GM23338 (cell line): ENCODE data around the gene MFSD2A.

Experiments
- CREB1 ChIP-seq: fragments of 250-450 bp; sonication (Bioruptor Pico); IDR thresholded peaks from 2 replicates; pipeline ENCODE4 v1.5.0; 2020; ENCODE audit warnings: low read depth, mild to moderate bottlenecking, moderate library complexity
- EZH2 ChIP-seq: fragments of 200-600 bp; sonication (generic); IDR thresholded peaks from one replicate; pipeline ENCODE4 v1.8.0; 2017; ENCODE audit warnings: antibody characterized with exemption, mild to moderate bottlenecking, low read depth; ENCODE audit not compliant: unreplicated experiment
- EZH2phosphoT487 ChIP-seq: fragments of 200-600 bp; sonication (generic); IDR thresholded peaks from one replicate; pipeline ENCODE4 v1.8.1; 2018; ENCODE audit warnings: antibody characterized with exemption; ENCODE audit not compliant: unreplicated experiment
- JUNB ChIP-seq: IDR thresholded peaks from one replicate; pipeline ENCODE4 v1.6.1; 2016; ENCODE audit warnings: antibody characterized with exemption; ENCODE audit not compliant: unreplicated experiment
- NANOG ChIP-seq: IDR thresholded peaks from 2 replicates; pipeline ENCODE4 v1.6.1; 2016; ENCODE audit warnings: antibody characterized with exemption, borderline replicate concordance
- POLR2AphosphoS5 ChIP-seq: IDR thresholded peaks from 2 replicates; pipeline ENCODE4 v1.6.1; 2016; ENCODE audit warnings: antibody characterized with exemption, low read depth
- STAT1 ChIP-seq: IDR thresholded peaks from one replicate; pipeline ENCODE4 v1.6.1; 2016; ENCODE audit warnings: antibody characterized with exemption; ENCODE audit not compliant: unreplicated experiment
- ZNF114 ChIP-seq: fragments of 250-450 bp; sonication (Bioruptor Pico); IDR thresholded peaks from 2 replicates; pipeline ENCODE4 v1.5.0; 2020; ENCODE audit warnings: mild to moderate bottlenecking, moderate library complexity
- ZNF331 ChIP-seq: fragments of 250-450 bp; sonication (Bioruptor Pico); IDR thresholded peaks from 2 replicates; pipeline ENCODE4 v1.5.0; 2020; ENCODE audit warnings: low read depth, mild to moderate bottlenecking, moderate library complexity
- TF ChIP-seq, protein P1 (sequence below): IDR thresholded peaks from 2 replicates; pipeline ENCODE4 v1.6.1; 2016; ENCODE audit warnings: antibody characterized with exemption
- TF ChIP-seq, protein P2 (sequence below), 2 experiments: fragments of 200-600 bp in 1 of 2; sonication (generic) in 1 of 2; conservative IDR thresholded peaks; 2 replicates each; pipeline versions ENCODE4 v1.5.1 to v1.6.1; 2016 to 2017; ENCODE audit warnings: antibody characterized with exemption in 2 of 2, low read depth in 2 of 2, mild to moderate bottlenecking in 2 of 2, moderate library complexity in 1 of 2
- TF ChIP-seq, protein P3 (sequence below): IDR thresholded peaks from one replicate; pipeline ENCODE4 v1.6.1; 2018; ENCODE audit warnings: antibody characterized with exemption; ENCODE audit not compliant: unreplicated experiment

DNA sequence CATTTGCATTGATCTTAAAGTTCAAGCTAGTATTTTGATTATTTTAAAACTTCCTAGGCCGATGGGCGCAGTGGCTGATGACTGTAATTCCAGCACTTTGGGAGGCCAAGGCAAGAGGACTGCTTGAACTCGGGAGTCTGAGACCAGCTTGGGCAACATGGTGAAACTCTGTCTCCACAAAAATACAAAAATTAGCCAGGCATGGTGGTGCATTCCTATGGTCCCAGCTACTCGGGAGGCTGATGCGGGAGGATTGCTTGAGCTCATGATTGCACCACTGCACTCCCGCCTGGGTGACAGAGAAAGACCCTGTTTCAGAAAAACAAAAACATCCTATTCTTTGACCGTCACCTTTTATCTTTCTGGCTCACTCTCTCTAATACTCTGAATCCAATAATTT is 30.0 kb downstream of the MFSD2A start:
- no peak for TF ChIP-seq CREB1 (CRISPR knock-in tag)
- TF ChIP-seq, protein P1, sequence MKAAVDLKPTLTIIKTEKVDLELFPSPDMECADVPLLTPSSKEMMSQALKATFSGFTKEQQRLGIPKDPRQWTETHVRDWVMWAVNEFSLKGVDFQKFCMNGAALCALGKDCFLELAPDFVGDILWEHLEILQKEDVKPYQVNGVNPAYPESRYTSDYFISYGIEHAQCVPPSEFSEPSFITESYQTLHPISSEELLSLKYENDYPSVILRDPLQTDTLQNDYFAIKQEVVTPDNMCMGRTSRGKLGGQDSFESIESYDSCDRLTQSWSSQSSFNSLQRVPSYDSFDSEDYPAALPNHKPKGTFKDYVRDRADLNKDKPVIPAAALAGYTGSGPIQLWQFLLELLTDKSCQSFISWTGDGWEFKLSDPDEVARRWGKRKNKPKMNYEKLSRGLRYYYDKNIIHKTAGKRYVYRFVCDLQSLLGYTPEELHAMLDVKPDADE = no peak
- TF ChIP-seq POLR2AphosphoS5 = no peak
- TF ChIP-seq, protein P2, sequence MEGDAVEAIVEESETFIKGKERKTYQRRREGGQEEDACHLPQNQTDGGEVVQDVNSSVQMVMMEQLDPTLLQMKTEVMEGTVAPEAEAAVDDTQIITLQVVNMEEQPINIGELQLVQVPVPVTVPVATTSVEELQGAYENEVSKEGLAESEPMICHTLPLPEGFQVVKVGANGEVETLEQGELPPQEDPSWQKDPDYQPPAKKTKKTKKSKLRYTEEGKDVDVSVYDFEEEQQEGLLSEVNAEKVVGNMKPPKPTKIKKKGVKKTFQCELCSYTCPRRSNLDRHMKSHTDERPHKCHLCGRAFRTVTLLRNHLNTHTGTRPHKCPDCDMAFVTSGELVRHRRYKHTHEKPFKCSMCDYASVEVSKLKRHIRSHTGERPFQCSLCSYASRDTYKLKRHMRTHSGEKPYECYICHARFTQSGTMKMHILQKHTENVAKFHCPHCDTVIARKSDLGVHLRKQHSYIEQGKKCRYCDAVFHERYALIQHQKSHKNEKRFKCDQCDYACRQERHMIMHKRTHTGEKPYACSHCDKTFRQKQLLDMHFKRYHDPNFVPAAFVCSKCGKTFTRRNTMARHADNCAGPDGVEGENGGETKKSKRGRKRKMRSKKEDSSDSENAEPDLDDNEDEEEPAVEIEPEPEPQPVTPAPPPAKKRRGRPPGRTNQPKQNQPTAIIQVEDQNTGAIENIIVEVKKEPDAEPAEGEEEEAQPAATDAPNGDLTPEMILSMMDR (conservative IDR thresholded peaks at IDR 0.05; ENCODE audit: low read depth in 2 of 2) = no peak
- no peak for TF ChIP-seq EZH2
- TF ChIP-seq, protein P3, sequence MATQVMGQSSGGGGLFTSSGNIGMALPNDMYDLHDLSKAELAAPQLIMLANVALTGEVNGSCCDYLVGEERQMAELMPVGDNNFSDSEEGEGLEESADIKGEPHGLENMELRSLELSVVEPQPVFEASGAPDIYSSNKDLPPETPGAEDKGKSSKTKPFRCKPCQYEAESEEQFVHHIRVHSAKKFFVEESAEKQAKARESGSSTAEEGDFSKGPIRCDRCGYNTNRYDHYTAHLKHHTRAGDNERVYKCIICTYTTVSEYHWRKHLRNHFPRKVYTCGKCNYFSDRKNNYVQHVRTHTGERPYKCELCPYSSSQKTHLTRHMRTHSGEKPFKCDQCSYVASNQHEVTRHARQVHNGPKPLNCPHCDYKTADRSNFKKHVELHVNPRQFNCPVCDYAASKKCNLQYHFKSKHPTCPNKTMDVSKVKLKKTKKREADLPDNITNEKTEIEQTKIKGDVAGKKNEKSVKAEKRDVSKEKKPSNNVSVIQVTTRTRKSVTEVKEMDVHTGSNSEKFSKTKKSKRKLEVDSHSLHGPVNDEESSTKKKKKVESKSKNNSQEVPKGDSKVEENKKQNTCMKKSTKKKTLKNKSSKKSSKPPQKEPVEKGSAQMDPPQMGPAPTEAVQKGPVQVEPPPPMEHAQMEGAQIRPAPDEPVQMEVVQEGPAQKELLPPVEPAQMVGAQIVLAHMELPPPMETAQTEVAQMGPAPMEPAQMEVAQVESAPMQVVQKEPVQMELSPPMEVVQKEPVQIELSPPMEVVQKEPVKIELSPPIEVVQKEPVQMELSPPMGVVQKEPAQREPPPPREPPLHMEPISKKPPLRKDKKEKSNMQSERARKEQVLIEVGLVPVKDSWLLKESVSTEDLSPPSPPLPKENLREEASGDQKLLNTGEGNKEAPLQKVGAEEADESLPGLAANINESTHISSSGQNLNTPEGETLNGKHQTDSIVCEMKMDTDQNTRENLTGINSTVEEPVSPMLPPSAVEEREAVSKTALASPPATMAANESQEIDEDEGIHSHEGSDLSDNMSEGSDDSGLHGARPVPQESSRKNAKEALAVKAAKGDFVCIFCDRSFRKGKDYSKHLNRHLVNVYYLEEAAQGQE = no peak
- TF ChIP-seq EZH2phosphoT487 = no peak
- no peak for TF ChIP-seq ZNF114 (CRISPR knock-in tag)
- TF ChIP-seq JUNB = no peak
- TF ChIP-seq ZNF331 (CRISPR knock-in tag) = no peak
- no peak for TF ChIP-seq STAT1
- TF ChIP-seq NANOG = no peak
